Bronchial epithelial cell (primary cell): ENCODE measurements around the gene LMAN1L. TPM values are rescaled to one million over a fixed set of nuclear protein-coding genes. Genes with fewer than 3 reads are reported as not detected.
A peak's percentile ranks its signal among the peaks of the same experiment; 100 is the strongest.

Experiments
- DNase-seq: peaks from one replicate; pipeline ENCODE4 v3.0.0-alpha.2; 2010; ENCODE audit warnings: low read depth
- FAIRE-seq: peaks from 2 replicates; lab custom pipeline; 2011; peaks lifted over from hg19 to GRCh38; lab: Jason Lieb, UNC
- H3K27me3 ChIP-seq: 2 replicates; pipeline ENCODE4 v1.5.1; 2011; ENCODE audit warnings: low read length; ENCODE audit not compliant: control insufficient read depth, insufficient read depth
- H3K36me3 ChIP-seq: 2 replicates; pipeline ENCODE4 v1.5.1; 2011; ENCODE audit warnings: low read length; ENCODE audit not compliant: control insufficient read depth, insufficient read depth
- H3K4me3 ChIP-seq: 2 replicates; pipeline ENCODE4 v1.5.1; 2011; ENCODE audit warnings: mild to moderate bottlenecking, low read depth, low read length, control low read depth
- CTCF ChIP-seq: IDR thresholded peaks from 2 replicates; pipeline ENCODE4 v1.5.1; 2011; ENCODE audit warnings: mild to moderate bottlenecking, moderate library complexity, low read length, control low read depth, inconsistent platforms; ENCODE audit not compliant: insufficient read depth, severe bottlenecking
- total RNA-seq: library from RNA; depleted of rRNA; stranded (reverse); fragments of >200 nt; gene quantifications from 2 replicates; pipeline ENCODE4 v1.2.1, GENCODE V29; 2014

The LMAN1L gene
- total RNA-seq, 1 donor from 2014 or later, result under 0.01 TPM

GRCh38 chr15:74856537-74856936 lies 43.9 kb downstream of the LMAN1L start:
- Histone ChIP-seq H3K27me3 (no peaks in the 10 kb centered on the region), H3K4me3 (no peak overlapping the region), H3K36me3 (peaks cover 19% of the 10 kb centered on the region)
- TF ChIP-seq CTCF, result no peak
- DNase-seq, result no peak
- no peak for FAIRE-seq

- Histone ChIP-seq H3K36me3 (peaks cover 17% of the 10 kb centered on the region), H3K4me3 (no peak overlapping the region), H3K27me3 (no peaks in the 10 kb centered on the region)
- TF ChIP-seq CTCF, result no peak
- FAIRE-seq (no peak), DNase-seq (peak; percentile 14)
These were observed 44.5 kb downstream of the LMAN1L start for GRCh38 chr15:74857082-74857655.

- Histone ChIP-seq H3K36me3 (peaks cover 15% of the 10 kb centered on the region), H3K4me3 (no peak overlapping the region), H3K27me3 (no peaks in the 10 kb centered on the region)
- DNase-seq (no peak), FAIRE-seq (no peak)
- no peak for TF ChIP-seq CTCF
These were observed 45.2 kb downstream of the LMAN1L start for GRCh38 chr15:74857671-74858368.

GRCh38 chr15:74858369-74858740 lies 45.7 kb downstream of the LMAN1L start:
- Histone ChIP-seq H3K4me3 (no peak overlapping the region), H3K36me3 (peaks cover 13% of the 10 kb centered on the region), H3K27me3 (no peaks in the 10 kb centered on the region)
- TF ChIP-seq CTCF, result no peak
- FAIRE-seq, result no peak
- DNase-seq, result no peak

- Histone ChIP-seq H3K36me3 (peaks cover 4% of the 10 kb centered on the region), H3K27me3 (no peaks in the 10 kb centered on the region), H3K4me3 (no peak overlapping the region)
- TF ChIP-seq CTCF, result no peak
- peak; percentile 72 for DNase-seq
- no peak for FAIRE-seq
These were observed 50.8 kb downstream of the LMAN1L start for GRCh38 chr15:74863239-74864056.
